C1 segment of cervical spinal cord (tissue), 14 donors: Measurements from ENCODE around the gene SHROOM2.
"Not testable (repeated sequence)": the region's sequence is repeated elsewhere in the genome, so short reads cannot be mapped to it uniquely, and the experiment has no call there.

Source experiments
- DNase-seq, 14 donors: peaks; one replicate each; lab custom pipeline; 2025; lab: John Stamatoyannopoulos, UW

The SHROOM2 gene, protein sequence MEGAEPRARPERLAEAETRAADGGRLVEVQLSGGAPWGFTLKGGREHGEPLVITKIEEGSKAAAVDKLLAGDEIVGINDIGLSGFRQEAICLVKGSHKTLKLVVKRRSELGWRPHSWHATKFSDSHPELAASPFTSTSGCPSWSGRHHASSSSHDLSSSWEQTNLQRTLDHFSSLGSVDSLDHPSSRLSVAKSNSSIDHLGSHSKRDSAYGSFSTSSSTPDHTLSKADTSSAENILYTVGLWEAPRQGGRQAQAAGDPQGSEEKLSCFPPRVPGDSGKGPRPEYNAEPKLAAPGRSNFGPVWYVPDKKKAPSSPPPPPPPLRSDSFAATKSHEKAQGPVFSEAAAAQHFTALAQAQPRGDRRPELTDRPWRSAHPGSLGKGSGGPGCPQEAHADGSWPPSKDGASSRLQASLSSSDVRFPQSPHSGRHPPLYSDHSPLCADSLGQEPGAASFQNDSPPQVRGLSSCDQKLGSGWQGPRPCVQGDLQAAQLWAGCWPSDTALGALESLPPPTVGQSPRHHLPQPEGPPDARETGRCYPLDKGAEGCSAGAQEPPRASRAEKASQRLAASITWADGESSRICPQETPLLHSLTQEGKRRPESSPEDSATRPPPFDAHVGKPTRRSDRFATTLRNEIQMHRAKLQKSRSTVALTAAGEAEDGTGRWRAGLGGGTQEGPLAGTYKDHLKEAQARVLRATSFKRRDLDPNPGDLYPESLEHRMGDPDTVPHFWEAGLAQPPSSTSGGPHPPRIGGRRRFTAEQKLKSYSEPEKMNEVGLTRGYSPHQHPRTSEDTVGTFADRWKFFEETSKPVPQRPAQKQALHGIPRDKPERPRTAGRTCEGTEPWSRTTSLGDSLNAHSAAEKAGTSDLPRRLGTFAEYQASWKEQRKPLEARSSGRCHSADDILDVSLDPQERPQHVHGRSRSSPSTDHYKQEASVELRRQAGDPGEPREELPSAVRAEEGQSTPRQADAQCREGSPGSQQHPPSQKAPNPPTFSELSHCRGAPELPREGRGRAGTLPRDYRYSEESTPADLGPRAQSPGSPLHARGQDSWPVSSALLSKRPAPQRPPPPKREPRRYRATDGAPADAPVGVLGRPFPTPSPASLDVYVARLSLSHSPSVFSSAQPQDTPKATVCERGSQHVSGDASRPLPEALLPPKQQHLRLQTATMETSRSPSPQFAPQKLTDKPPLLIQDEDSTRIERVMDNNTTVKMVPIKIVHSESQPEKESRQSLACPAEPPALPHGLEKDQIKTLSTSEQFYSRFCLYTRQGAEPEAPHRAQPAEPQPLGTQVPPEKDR (N-terminal part only)

DNA sequence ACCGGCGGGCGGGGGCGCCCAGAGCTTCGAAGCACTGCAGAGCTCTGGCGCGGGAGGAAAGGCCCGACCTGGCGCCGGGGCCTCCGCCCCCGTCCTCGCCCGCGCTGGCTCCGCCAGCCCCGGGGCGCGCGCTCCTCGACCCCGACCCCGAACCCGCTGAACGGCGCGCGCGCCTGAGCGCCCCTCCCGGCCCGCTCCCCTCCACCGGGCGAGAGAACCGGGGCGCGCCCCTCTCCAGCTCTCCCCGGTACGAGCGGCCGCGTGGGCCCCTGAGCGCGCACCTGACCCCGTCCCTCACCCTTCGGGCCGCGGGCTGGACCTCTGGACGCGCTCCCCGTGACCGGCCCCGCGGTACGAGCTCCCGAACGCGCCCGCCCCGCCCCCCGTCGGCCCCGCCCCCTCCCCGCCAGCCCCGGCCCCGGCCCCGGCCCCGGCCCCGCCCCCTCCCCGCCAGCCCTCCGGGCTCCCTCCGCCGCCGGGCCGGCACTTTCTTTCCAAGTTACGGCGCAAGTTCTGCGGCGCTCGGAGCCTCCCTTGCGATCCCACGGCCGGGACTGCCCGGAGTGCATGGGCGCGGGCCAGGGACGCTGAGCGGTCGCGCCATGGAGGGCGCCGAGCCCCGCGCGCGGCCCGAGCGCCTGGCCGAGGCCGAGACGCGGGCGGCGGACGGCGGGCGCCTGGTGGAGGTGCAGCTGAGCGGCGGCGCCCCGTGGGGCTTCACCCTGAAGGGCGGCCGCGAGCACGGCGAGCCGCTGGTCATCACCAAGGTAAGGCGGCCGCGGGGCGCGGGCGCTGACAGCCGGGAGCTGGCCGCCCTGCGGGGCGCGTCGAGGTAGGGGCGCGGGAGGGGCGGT is at the start of gene SHROOM2:
TSS of gene SHROOM2 (plus strand) at position 486 of the 854 bp plus-strand sequence. CDS start at position 603, 117 bp downstream.
- peak in 1 of 14 donors; percentile 25 for DNase-seq

DNA sequence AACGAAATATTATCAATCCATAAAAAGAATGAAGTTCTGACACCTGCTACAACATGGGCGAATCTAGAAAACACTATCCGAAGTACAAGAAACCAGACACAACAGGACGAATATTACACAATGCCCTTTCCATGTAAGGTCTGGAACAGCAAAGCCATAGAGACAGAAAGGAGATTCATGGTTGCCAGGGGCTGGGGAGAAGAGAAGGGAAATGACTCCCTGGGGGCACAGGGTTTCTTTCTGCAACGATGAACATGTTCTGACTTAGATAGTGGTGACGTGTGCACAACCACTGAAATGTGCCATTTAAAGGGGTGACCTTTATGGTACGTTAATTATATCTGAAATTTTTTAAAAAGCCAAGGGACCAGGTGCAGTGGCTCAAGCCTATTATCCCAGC is 48.9 kb upstream of the SHROOM2 start:
- no peak for DNase-seq

DNA sequence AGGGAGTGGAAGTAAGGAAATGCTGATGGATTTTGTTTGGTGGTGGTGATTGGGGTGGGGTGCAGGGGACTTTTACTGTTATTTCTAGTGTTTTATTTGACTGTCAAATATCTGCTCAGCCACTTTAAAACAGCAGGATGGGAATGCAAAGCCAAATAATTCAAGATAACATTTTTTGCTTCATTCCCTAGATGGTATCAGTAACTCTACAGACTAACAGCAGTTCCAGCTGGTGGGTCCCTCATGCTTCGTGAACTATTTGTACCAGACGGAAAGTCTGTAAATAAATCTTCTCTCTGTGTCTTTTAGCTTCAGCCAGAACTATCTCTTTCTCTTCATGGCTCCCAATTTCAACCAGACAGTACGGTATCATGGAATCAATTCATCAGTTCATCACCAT is 48.1 kb upstream of the SHROOM2 start:
- DNase-seq, result no peak

DNA sequence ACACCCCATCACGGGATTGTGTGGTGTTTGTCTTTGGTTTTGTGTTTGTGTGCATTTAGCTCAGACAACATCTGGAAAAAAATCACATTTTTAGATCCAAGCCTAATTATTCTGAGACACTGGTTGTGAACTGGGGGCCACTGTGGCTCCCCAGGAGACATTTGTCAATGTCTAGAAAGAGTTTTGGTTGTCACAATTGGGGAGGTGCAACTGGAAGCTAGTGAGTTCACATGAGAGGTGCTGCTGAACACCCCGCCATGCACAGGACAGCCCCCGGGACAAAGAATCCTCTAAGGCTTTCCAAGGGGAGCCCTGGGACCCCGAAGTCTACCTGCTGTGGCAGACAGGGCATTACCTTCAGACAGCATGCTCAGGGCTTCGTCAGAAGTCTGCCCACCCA is 47.1 kb upstream of the SHROOM2 start:
- no peak for DNase-seq

DNA sequence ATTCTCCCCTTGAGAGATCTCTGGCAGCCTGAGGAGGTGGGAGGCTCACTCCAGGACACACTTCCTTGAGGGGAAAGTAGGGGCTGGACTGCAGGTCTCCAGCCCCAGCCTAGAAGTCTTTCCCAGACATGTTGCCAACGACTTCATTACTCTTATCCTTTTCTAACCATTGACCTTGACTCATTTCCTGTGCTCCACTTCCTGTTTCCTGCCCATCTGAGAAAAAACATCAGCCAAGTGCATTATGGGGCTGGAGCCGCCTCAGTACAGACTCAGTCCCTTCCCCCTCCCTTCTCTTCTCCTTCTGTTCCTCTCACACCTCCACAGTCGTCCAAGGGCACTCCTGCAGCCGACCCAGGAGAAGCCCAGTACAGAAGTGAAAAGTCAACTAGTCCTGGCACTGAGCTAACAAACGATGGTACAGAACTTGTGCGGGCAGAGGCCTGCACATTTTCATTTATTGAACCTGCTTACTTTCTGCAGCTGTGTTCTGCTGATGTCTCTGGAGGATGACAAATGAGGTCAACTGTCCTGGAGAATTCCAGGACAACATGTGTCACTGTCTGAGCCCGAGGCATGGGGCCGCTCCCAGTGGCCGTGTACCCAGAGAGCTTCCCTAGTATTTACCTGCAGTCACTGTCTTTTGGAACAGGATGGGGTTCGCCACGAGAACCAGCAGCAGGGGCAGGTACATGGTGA is 40.7 kb upstream of the SHROOM2 start:
- no peak for DNase-seq

DNA sequence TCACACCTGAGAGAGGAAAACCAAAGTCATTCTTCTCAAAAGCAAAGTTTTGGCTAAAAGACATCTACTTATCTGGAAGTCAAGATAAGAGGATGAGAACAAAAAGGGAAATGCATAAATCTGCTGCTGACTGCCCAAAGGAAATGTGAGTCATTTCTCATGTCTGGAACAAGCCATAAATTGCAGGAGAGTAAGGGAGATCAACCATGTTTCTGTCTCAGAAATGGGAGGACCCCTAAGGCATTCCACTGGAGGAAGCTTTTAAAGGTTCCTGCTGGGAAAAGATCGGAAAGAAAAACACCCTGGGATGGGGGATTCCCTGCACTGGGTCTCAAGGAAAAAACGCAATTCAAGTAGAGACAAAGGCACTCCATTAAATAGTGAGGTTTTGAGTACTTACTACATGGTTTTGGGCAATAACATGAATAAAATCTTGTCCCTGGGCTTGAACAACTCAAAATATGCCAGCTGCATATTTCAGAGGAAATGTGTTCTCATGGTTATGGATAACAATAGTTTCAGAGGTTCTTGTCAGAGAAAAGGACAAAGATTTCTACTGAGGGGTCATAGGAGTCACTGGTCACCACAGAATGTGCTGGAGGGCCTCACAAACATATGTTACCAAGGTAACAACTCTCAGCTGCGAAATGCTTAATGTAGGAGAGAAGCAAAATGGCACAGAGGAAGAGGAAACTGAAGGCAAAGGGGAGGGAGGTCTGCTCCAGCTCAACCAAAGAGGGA is 39.9 kb upstream of the SHROOM2 start:
- no peak for DNase-seq

DNA sequence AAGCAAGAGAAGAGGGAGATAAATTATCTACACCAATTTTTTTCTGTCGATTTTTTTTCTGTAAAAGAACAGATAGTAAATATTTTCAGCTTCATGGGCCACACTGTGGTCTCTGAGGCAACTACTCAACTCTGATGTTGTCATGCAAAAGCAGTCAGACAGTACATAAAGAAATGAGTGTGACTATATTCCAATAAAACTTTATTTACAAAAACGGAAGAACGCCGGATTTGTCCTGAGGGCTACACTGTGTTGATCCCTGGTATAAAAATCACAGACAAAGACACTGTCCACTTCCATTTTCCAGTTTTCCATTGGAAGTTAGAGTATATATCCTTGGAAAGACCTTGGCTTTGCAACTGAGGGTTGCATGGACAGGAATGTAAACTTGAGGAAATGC is 38.6 kb upstream of the SHROOM2 start:
- no peak for DNase-seq

DNA sequence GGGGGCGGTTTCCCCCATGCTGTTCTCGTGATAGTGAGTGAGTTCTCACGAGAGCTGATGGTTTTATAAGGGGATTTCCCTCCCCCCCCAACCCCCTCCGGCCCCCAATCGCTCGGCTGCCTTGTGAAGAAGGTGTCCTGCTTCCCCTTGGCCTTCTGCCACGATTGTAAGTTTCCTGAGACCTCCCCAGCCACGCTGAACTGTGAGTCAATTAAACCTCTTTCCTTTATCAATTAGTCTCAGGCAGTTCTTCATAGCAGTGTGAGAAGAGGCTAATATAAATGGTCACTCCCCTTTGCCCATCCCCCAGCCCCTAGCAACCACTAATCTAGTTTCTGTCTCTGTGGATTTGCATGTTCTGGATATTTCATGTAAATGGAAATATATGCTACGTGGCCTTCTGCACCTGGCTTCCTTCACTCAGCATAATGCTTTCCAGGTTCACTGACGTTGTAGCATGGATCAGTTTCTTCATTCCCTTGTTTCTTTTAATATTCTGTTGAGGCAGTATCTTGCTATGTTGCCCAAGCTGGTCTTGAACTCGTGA is 37.0 kb upstream of the SHROOM2 start:
- DNase-seq, result no peak

DNA sequence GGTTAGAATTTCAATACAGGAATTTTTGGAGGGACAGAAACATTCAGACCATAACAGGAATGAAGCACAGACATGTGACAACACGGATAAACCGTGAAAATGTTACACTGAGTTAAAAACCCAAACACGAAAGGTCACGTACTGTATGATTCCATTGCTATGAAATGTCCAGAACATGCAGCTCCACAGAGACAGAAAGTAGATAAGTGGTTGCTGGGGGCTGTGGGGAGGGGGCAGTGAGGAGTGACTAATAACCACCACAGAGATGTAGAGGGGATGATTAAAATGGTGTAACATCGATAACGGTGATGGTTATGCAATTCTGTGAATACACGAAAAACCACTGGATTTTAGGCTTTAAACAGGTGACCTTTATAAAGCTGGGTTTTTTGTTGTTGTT is 28.9 kb upstream of the SHROOM2 start:
- DNase-seq, result no peak

DNA sequence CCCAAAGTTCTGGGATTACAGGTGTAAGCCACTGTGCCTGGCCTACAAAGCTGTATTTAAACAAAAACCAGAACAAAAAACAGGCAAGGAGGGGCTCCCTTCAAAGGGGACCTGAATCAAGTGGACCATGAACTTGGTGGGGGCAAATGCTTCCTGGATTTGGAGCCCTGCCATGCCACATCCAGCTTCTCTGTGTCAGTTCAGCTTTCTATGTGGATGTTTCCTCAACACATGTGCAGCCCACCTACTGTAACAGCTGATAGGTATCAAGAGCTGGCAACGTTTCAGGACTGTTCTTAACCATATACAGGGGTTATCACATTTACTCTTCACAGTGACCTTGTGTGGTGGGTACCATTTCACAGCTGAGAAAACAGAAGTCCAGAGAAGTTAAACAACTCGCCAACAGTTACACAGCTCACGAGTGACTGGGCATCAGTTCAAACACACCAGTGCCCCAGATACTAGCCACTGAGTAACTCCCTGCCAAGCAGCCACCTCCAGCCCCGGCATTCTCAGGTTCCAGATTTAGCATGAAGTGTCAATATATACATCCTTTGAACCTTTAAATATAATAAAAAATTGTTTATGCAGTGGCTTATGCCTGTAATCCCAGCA is 28.1 kb upstream of the SHROOM2 start:
- no peak for DNase-seq

DNA sequence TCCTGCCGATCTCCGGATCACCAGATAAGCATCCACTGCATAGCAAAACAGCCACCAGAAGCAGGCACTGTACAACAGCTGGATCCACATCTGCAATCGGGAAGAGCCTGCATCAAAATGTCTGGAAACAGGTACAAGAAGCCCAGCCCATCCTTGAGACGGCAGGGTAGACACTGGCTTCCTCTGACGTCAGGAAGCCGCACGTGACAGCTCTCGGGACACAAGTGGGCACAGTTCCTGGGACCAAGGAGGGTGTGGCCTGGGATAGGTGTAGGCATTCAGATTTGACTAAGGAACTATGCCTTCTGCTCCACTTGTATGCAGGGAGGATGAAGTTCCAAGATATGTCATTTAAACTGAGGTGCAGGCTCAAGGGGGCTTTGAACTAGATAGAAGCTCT is 26.9 kb upstream of the SHROOM2 start:
- DNase-seq, result no peak

DNA sequence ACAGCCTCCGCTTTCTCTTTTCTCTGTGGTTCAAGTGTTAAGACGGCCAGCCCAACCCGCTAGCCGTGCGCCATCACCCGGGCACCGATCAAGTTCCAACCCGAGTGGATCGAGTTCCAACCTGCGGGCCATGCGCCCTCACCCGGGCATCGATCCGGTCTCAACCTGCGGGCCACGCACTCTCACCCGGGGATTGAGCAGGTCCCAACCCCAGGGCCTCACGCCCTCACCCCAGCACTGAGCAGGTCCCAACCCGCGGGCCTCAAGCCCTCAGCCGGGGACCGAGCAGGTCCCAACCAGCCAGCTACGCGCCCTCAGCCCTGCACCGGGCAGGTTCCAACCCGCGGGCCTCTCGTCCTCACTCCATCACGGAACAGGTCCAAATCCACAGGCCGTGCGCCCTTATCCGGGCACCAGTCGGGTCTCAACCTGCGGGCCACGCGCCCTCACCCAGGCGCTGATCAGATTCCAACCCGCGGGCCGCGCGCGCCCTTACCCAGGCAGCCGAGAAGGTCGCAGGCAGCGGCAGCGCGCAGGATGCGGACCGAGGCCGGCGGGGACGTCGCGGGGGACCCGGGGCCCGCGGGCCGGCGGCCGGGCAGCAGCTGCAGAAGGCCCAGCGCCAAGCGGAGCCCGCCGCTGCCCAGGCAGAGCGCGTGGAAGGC is 21.0 kb upstream of the SHROOM2 start:
- peak in 1 of 14 donors; percentile 29 for DNase-seq

DNA sequence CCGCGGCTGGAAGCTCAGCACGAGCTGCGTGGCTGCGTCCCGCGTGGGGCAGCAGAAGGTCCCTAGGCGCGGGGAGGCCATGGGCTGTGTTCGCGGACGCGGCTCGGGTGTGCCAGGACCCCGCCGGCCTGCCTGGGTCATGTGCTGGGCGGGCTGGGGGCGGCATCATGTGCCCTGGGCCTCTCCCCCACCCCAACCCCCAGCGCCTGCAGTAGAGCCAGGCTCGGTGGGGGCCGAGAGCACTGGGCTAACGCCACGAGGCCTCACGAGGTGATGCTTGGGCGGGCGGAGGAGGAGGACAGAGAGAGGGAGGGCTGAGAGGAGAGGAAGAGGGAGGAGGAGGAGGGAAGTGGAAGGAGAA is 20.5 kb upstream of the SHROOM2 start, which contains the start of gene GPR143:
TSS of gene GPR143 (minus strand) at position 111 of the 361 bp plus-strand sequence. CDS start at position 81, 30 bp downstream.
- no peak for DNase-seq

DNA sequence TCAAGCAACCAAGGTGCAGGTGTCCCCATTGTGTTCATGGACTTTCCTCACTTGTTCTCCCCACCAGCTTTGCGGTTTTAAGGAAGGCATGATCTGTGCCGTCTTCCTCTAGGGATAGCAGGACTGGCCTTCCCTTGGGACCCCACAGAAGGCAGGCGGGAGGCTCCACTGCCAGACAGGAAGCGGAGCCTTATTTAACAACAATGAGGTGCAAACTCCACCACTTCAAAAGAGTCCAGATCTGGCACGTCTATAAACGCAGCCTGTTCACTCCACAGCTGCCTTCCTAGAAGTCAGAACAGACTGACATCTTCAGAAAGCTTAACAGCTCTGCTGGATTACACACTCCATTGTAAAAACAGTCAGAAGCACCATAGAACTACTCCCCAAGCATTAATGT is 18.9 kb upstream of the SHROOM2 start:
- DNase-seq, result no peak

DNA sequence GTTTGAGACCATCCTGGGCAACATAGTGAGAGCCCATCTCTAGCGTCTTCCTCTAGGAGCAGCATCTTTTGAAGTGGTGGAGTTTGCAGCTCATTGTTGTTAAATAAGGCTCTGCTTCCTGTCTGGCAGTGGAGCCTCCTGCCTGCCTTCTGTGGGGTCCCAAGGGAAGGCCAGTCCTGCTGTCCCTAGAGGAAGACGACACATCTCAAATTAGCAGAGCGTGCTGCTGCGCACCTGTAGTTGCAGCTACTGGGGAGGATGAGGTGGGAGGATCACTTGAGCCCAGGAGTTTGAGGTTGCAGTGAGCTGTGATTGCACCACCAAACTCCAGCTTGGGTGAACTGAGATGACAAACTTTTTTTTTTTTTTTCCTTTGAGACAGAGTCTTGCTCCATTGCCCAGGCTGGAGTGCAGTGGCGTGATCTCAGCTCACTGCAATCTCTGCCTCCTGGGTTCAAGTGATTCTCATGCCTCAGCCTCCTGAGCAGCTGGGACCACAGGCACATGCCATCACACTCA is 17.8 kb upstream of the SHROOM2 start:
- not testable (repeated sequence) for DNase-seq

DNA sequence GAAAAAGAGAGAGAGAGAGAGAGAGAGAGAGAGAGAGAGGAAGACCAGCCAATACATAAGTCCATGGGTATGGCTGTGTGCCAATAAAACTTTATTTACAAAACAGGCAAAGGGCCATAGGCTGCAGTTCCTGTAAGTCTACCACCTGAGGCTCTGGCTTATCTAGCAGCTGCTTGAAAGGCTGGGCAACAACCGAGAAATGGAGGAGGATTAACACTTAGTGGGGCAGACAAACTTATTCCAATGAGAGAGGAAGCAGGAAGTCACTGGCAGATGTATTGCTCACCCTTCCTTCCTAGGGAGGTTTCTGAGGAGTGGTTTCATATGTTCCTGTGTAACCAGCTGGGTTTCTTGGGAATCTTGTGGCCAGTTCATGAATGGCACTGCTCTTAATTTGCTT is 15.9 kb upstream of the SHROOM2 start:
- no peak for DNase-seq

DNA sequence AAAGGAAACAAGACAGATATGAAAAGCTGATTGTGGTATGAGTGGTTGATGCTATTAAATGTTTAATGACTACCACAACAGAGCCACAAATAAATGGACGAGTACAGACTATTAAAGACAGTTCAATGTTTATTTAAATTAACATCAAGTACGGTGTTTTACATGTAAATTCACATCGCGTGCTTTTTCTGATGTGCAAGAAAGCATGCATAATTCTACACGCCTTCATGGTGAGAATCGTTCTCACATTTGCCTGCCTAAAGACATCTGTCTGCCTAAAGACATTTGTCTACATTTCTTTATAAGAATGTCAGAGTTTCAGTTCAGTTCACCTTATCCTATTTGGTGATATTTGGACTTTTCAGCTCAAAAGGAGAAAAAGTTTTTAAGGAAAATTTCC is 13.3 kb upstream of the SHROOM2 start:
- DNase-seq, result no peak

DNA sequence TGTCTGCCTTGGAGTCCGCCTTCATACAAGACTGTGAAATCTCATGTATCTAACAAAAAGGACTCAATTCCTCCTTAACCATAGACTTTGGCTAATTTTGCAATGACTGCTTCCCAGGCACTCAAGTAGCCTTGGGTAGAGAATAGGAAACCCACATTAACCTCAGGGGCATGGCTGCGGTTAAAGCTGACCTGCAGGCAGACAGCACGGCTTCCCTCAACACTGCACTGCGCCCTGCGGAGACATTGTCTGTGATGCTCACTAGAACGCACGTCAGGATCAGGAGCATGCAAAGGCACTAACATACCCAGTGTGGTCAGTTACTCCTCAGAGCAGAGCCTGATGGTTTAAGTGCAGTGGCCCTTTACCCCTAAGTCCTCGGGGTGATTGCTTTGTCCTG is 10.3 kb upstream of the SHROOM2 start:
- DNase-seq, result no peak
